Adipose tissue (tissue), 3 donors: ENCODE data around the gene CD99. TPM values are rescaled to one million over a fixed set of nuclear protein-coding genes. Genes with fewer than 3 reads are reported as not detected.
"Not testable (repeated sequence)": the region's sequence is repeated elsewhere in the genome, so short reads cannot be mapped to it uniquely, and the experiment has no call there.

Experiments used
- H3K27ac ChIP-seq: one replicate; pipeline ENCODE4 v1.5.1; 2013; ENCODE audit warnings: low read depth, low read length
- WGBS, 3 donors: extraction: QIAGEN DNeasy Blood & Tissue Kit; methylation state at CpG; one replicate each; pipeline ENCODE4 v1.1.7; 2013; 5-methylcytosine and 5-hydroxymethylcytosine counted together
- polyA plus RNA-seq, 3 donors: library from polyadenylated mRNA; stranded (reverse); fragments of 200-250 nt; gene quantifications; one replicate each; pipeline ENCODE4 v1.2.3, GENCODE V29; 2013
- donor health status: healthy with polysubstance abuse.
- donor health status: Bipolar disorder and iron deficiency.
- donor health status: healthy.

CD99 gene
- polyA plus RNA-seq, 3 donors, result 150 to 408 (median 284) TPM

DNA sequence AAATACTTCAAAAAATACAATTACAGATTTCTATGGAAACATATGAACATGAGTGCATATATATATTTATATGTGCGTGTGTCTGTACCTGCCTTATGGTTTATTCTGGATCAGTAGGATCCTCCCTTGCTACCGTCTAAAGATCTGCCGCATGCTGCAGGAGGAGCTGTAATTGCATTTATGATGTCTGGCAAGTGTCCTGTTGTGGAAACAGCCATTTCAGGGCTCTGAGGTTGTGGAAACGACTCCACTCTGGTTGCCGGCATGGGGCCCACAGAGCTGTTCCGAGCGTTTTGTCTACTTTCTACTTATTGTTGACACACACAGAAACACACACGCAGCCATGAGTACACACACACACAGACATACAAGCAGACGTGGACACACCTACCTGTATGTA, 21.3 kb downstream of the CD99 start:
- 88 to 90% (median 90%) methylated on average over 9 of the region's 9 CpGs for WGBS, 3 donors

GRCh38 chrX:2712890-2713840, 22.1 kb downstream of the CD99 start:
- H3K27ac ChIP-seq, result no peak overlapping the region
- 55 to 82% (median 58%) methylated on average over 13 of the region's 13 CpGs for WGBS, 3 donors

More for the DNA sequence above, 21.3 kb downstream of the CD99 start:
- H3K27ac ChIP-seq, result no peak overlapping the region

DNA sequence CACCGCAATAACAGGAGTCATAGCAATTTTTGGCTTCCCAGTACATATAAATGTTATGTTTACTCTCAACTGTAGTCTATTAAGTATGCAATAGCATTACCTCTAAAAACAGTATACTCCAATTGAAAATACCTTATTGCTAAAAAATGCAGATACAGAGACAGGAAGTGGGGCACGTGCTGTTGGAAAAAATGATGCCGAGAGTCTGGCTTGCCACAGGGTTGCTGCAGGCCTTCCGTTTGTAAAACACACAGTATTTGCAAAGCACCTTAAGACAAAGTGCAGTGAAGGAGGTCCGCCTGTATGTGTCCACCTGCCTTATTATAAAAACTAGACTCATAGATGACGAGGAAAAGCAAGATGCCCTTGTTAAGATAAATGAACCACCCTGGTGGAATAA, 23.5 kb downstream of the CD99 start:
- H3K27ac ChIP-seq, result no peak overlapping the region
- WGBS, 3 donors, result 72 to 87% (median 74%) methylated on average over 6 of the region's 6 CpGs

DNA sequence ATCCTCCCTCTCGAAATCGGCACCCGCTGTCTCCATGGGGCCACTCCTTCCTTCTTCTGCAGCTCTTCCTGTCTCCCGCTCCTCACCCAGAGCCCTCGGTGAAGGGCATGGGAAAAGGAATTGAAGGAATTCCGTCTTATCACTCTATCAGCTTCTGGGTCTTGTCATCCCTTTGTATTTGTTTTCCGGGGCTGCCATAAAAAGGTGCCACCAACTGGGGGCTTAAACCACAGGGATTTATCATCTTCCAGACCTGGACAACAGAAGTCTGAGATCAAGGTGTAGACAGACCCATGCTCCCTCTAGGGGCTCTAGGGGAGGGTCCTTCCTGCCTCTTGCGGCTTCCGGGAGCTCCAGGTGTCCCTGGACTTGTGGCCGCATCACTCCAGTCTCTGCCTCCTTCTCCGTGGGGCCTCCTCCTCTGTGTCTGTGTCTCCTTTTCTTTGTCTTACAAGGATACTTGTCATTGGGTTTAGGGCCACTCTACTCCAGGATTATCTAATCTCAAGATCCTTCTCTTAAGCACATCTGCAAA, 24.0 kb downstream of the CD99 start:
- 88 to 90% (median 88%) methylated on average over 11 of the region's 11 CpGs for WGBS, 3 donors
- H3K27ac ChIP-seq, result no peak overlapping the region

- WGBS, 3 donors, result 57 to 71% (median 64%) methylated on average over 5 of the region's 5 CpGs
Observed at GRCh38 chrX:2717312-2717711, 26.2 kb downstream of the CD99 start.

DNA sequence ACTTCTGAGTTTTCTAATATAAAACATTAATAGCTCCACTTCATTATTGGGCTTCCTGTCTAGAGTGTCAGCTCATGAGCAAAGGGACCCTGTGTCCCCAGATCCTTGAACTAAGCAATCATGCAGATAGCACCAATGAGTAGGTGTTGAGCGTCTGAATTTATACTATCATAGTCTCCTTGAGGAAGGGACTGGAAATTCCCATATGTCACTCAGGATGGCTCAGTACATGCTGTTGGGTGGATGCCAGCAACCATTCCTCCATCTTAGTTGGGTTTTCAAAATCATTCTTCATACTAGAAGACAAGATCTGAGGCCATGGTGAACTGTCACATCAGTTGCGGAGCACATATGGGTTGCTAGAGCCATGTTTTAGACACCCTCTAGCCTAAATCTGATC, 27.7 kb downstream of the CD99 start:
- WGBS, 3 donors, result 90 to 97% (median 96%) methylated on average over 2 of the region's 2 CpGs
- H3K27ac ChIP-seq, result no peak overlapping the region

More at GRCh38 chrX:2717312-2717711, 26.2 kb downstream of the CD99 start:
- no peak overlapping the region for H3K27ac ChIP-seq

DNA sequence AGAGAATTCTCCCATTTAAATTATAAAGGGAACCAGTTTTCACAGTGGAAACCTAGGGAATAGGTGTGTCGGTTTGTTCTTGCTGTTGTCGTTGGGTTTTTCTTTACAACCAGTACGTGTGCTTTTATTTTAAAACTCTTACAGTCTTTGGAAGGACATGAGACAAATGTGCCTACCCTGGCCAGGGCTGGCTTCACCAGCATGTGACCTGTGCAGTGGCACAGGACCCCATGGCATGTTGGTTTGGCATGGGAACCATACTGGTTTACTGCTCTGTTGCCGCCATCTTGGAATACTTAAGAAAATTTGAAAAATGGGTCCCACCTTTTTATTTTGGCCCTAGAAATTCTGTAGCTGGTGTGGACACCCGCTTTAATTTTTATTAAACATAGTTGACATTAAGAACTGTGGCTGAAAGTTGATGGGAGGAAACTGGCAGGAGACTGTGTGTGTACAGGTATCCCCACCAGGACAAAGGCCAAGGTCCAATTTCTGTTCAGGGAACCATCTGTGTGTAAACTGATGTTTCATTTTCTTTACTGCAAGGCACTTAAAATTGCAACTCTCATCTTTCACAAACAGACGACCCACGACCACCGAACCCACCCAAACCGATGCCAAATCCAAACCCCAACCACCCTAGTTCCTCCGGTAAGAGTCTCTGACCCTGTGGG, 28.8 kb downstream of the CD99 start:
- 95 to 98% (median 97%) methylated on average over 10 of the region's 10 CpGs for whole genome bisulfite sequencing, 3 donors
- no peak overlapping the region for H3K27ac ChIP-seq

DNA sequence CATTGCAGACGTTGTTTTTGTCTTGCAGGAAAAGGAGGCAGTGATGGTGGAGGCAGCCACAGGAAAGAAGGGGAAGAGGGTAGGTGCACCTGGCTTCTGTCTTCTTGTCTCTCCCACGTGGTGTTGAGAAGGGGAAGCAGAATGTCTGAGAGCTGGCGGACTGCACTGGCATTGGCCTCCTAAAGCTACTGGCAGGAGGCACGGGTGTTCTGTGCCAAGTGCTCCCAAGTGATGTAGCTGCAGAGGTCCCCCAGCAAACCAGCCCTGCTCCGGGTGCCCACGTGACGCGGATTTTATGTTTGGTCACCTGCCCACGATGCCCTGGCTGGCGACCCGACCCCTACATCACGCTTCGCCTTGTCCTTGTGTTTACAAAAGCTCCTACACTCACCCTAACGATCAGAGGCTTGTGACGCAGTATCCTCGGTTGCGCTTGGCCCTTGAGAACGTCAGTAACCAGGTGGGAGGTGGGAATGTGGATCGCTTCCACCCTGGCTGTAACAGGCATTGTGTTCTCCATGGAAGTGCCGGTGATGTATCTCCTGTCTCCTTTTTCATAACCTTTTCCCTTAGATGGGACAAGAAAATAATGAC, 32.3 kb downstream of the CD99 start:
- WGBS, 3 donors, result 85 to 92% (median 90%) methylated on average over 20 of the region's 20 CpGs

GRCh38 chrX:2727264-2727663, 36.2 kb downstream of the CD99 start:
- WGBS, 3 donors, result 94 to 96% (median 95%) methylated on average over 11 of the region's 11 CpGs

More for the DNA sequence above, 32.3 kb downstream of the CD99 start:
- no peak overlapping the region for H3K27ac ChIP-seq

DNA sequence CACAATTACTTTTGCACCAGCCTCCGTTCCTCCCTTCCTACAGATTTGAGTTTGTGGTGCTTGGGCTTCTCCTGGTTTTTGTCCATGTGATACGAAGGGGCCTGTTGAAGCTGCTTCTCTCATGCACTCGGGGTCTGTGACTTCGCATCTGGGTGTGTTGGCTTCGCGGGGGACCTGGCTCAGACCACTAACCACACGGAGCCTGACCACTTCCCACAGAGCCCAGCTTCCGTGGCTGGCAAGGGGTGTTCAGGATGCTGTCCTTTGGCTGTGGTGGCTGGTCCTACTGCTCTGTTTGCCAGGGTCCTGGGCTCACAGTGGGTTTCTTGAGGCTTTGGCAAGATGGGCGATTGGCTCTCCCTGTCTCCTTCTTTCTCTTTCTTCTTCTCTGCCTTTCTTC, 41.0 kb downstream of the CD99 start:
- WGBS, 3 donors, result 55 to 85% (median 82%) methylated on average over 9 of the region's 9 CpGs
- no peak overlapping the region for H3K27ac ChIP-seq

More at GRCh38 chrX:2727264-2727663, 36.2 kb downstream of the CD99 start:
- not testable (repeated sequence) for H3K27ac ChIP-seq

DNA sequence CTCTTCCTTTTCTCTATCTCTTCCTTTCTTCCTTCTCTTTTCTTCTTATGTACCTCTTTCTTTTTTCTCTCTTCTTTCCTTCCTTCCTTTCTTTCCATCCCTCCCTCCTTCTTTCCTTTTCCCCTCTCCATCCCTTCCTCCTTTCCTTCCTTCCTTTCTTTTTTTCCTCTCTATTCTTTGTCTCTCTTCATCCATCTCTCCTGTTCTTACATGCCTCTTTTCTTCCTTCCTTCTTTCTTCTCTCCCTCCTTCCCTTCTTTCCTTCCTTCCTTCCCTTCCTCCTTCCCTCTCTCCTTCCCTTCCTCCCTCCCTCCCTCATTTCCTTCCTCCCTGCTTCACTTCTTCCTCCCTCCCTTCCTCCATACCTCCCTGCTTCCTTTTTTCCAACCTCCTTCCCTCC, 41.6 kb downstream of the CD99 start:
- H3K27ac ChIP-seq, result no peak overlapping the region

DNA sequence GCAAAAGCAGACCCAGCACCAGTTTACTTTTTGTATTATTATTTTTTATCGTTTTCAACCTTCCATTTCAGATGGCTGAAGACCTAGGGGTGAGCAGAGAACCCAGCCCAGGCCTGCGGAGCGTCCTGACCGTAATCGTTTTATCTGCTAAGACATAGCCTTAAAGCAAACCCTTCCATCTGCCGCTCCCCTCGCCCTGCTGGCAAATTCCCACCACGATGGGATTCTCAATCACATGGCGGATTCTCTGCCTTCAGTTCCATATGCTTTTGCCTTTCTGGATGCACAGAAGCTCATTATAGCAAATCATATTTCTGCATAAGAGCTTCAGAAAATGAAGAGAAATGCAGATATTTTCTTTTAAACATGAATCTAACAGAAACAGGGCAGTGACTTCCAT, 42.2 kb downstream of the CD99 start:
- no peak overlapping the region for H3K27ac ChIP-seq
- 90 to 96% (median 94%) methylated on average over 9 of the region's 9 CpGs for WGBS, 3 donors

GRCh38 chrX:2735270-2735669, 44.2 kb downstream of the CD99 start:
- 92 to 98% (median 97%) methylated on average over 4 of the region's 4 CpGs for WGBS, 3 donors

GRCh38 chrX:2740672-2741071, 49.6 kb downstream of the CD99 start:
- no peak overlapping the region for H3K27ac ChIP-seq
- 93 to 94% (median 93%) methylated on average over 11 of the region's 11 CpGs for WGBS, 3 donors

More at GRCh38 chrX:2735270-2735669, 44.2 kb downstream of the CD99 start:
- H3K27ac ChIP-seq, result no peak overlapping the region

GRCh38 chrX:2741386-2741785, 50.3 kb downstream of the CD99 start:
- H3K27ac ChIP-seq, result no peak overlapping the region
- WGBS, 3 donors, result 97 to 98% (median 97%) methylated on average over 3 of the region's 3 CpGs

GRCh38 chrX:2746250-2746649, 55.2 kb downstream of the CD99 start:
- WGBS, 3 donors, result 12 to 44% (median 40%) methylated on average over 6 of the region's 6 CpGs
- not testable (repeated sequence) for H3K27ac ChIP-seq

- H3K27ac ChIP-seq, result no peak overlapping the region
- WGBS, 3 donors, result 80 to 84% (median 81%) methylated on average over 8 of the region's 8 CpGs
Observed at GRCh38 chrX:2748171-2748814, 57.2 kb downstream of the CD99 start.

- WGBS, 3 donors, result 33 to 70% (median 39%) methylated on average over 1 of the region's 1 CpG
- no peak overlapping the region for H3K27ac ChIP-seq
Observed at GRCh38 chrX:2748815-2749188, 57.7 kb downstream of the CD99 start.
